WERI-Rb-1 (cell line): ENCODE measurements around the gene C16orf54.
"Not testable (repeated sequence)": the region's sequence is repeated elsewhere in the genome, so short reads cannot be mapped to it uniquely, and the experiment has no call there.

ENCODE experiments used
- DNase-seq: peaks from one replicate; pipeline ENCODE4 v3.0.0-alpha.2; 2020
- H3K27ac ChIP-seq: fragments of 250-450 bp; sonication (Bioruptor Pico); 2 replicates; pipeline ENCODE4 v1.5.1; 2020; ENCODE audit warnings: mild to moderate bottlenecking, moderate library complexity
- H3K27me3 ChIP-seq: fragments of 250-450 bp; sonication (Bioruptor Pico); 2 replicates; pipeline ENCODE4 v1.5.1; 2021; ENCODE audit warnings: mild to moderate bottlenecking, low read depth, moderate library complexity; ENCODE audit not compliant: insufficient read depth, severe bottlenecking
- H3K36me3 ChIP-seq: fragments of 250-450 bp; sonication (Bioruptor Pico); 2 replicates; pipeline ENCODE4 v1.5.1; 2020; ENCODE audit warnings: mild to moderate bottlenecking, moderate library complexity
- H3K4me3 ChIP-seq: 2 replicates; pipeline ENCODE4 v1.5.1; 2011; ENCODE audit warnings: low read depth, mild to moderate bottlenecking, control low read depth, low read length
- H3K9me3 ChIP-seq: fragments of 250-450 bp; sonication (Bioruptor Pico); 2 replicates; pipeline ENCODE4 v1.5.1; 2021; ENCODE audit warnings: mild to moderate bottlenecking, moderate library complexity; ENCODE audit not compliant: severe bottlenecking
- CTCF ChIP-seq: IDR thresholded peaks from 2 replicates; pipeline ENCODE4 v1.5.1; 2011; ENCODE audit warnings: low read depth, mild to moderate bottlenecking, control low read depth, inconsistent platforms, low read length

The C16orf54 gene

GRCh38 chr16:29790183-29790948 is 44.6 kb upstream of the C16orf54 start, which contains the start of gene KIF22:
Gene KIF22, plus strand, starts transcription at chr16:29790751. Its CDS starts 9 bp downstream, at chr16:29790760.
- H3K4me3 ChIP-seq = peak within 1 kb of the TSS; percentile 91
- TF ChIP-seq CTCF = peak; percentile 89
- peak within 1 kb of the TSS; percentile 97 for H3K27ac ChIP-seq
- DNase-seq = peak; percentile 99
- no peaks in the 10 kb centered on the region for H3K9me3 ChIP-seq
- peaks cover 43% of the 10 kb centered on the region for H3K36me3 ChIP-seq
- H3K27me3 ChIP-seq = no peaks in the 10 kb centered on the region

- Histone ChIP-seq H3K9me3 (no peaks in the 10 kb centered on the region), H3K4me3 (peak overlapping the region; percentile 57), H3K27ac (peak overlapping the region; percentile 97), H3K36me3 (peaks cover 37% of the 10 kb centered on the region), H3K27me3 (no peaks in the 10 kb centered on the region)
- TF ChIP-seq CTCF = no peak
- no peak for DNase-seq
These were observed 44.0 kb upstream of the C16orf54 start for GRCh38 chr16:29789775-29790182.

GRCh38 chr16:29787155-29787554 is 41.4 kb upstream of the C16orf54 start:
- not testable (repeated sequence) for DNase-seq, H3K27me3 ChIP-seq
- peaks cover 11% of the 10 kb centered on the region for H3K36me3 ChIP-seq

GRCh38 chr16:29784901-29785500 is 39.2 kb upstream of the C16orf54 start:
- Histone ChIP-seq H3K27ac (no peak overlapping the region), H3K4me3 (no peak overlapping the region), H3K27me3 (no peaks in the 10 kb centered on the region), H3K36me3 (no peaks in the 10 kb centered on the region), H3K9me3 (no peaks in the 10 kb centered on the region)
- no peak for TF ChIP-seq CTCF
- no peak for DNase-seq

More at GRCh38 chr16:29787155-29787554, 41.4 kb upstream of the C16orf54 start:
- H3K27ac ChIP-seq, H3K4me3 ChIP-seq, H3K9me3 ChIP-seq: not testable (repeated sequence)

- Histone ChIP-seq H3K27me3 (no peaks in the 10 kb centered on the region), H3K36me3 (no peaks in the 10 kb centered on the region), H3K4me3 (no peak overlapping the region), H3K27ac (no peak overlapping the region), H3K9me3 (no peaks in the 10 kb centered on the region)
- no peak for TF ChIP-seq CTCF
- DNase-seq = no peak
These were observed 38.4 kb upstream of the C16orf54 start for GRCh38 chr16:29784157-29784556.

GRCh38 chr16:29783094-29783953 is 37.5 kb upstream of the C16orf54 start:
- DNase-seq, H3K4me3 ChIP-seq, H3K9me3 ChIP-seq, H3K27ac ChIP-seq, H3K36me3 ChIP-seq, H3K27me3 ChIP-seq: not testable (repeated sequence)
